Natural killer cell (primary cell): ENCODE data around the gene EIF3K. TPM values are rescaled to one million over a fixed set of nuclear protein-coding genes. Genes with fewer than 3 reads are reported as not detected.
A peak's percentile ranks its signal among the peaks of the same experiment; 100 is the strongest.

Experiments used
- ATAC-seq, 3 donors: fragments of 150-1000 bp in 2 of 3; fragments of 200-7000 bp in 1 of 3; cut with Tn5 transposase; 1 replicate in 1 of 3; 2 replicates in 2 of 3; pipeline ENCODE4 v1.10.0; 2021; ENCODE audit warnings: mild to moderate bottlenecking in 2 of 3, moderate library complexity in 2 of 3
- DNase-seq, 2 donors: peaks; one replicate each; pipeline versions ENCODE4 v3.0.0 to v3.0.0-alpha.2; 2013 to 2021; ENCODE audit warnings: mixed read lengths in 1 of 2
- H3K27ac ChIP-seq: one replicate; pipeline ENCODE4 v1.5.1; 2013; ENCODE audit warnings: mild to moderate bottlenecking, low read length
- H3K27me3 ChIP-seq: one replicate; pipeline ENCODE4 v1.6.1; 2013; ENCODE audit warnings: low read length; ENCODE audit not compliant: control insufficient read depth, insufficient read depth
- H3K36me3 ChIP-seq: one replicate; pipeline ENCODE4 v1.6.1; 2013; ENCODE audit warnings: low read length; ENCODE audit not compliant: control insufficient read depth, insufficient read depth
- H3K4me1 ChIP-seq: one replicate; pipeline ENCODE4 v1.6.1; 2013; ENCODE audit warnings: low read length; ENCODE audit not compliant: control insufficient read depth, insufficient read depth
- H3K4me3 ChIP-seq: one replicate; pipeline ENCODE4 v1.5.1; 2013; ENCODE audit warnings: low read length
- H3K9me3 ChIP-seq: one replicate; pipeline ENCODE4 v1.6.1; 2013; ENCODE audit warnings: low read length; ENCODE audit not compliant: control insufficient read depth, insufficient read depth
- H3K27ac Mint-ChIP-seq, 2 donors: one replicate each; pipeline ENCODE4 v1.8.0; 2022; ENCODE audit warnings: mild to moderate bottlenecking in 2 of 2, mixed read lengths in 2 of 2, moderate library complexity in 1 of 2
- H3K27me3 Mint-ChIP-seq, 2 donors: one replicate each; pipeline ENCODE4 v1.8.0; 2022; ENCODE audit warnings: low read depth in 2 of 2, mixed read lengths in 2 of 2
- H3K36me3 Mint-ChIP-seq: one replicate; pipeline ENCODE4 v1.8.0; 2022; ENCODE audit warnings: mixed read lengths
- H3K4me1 Mint-ChIP-seq, 2 donors: one replicate each; pipeline ENCODE4 v1.8.0; 2022; ENCODE audit warnings: mixed read lengths in 2 of 2
- H3K4me3 Mint-ChIP-seq: one replicate; pipeline ENCODE4 v1.8.0; 2022; ENCODE audit warnings: mild to moderate bottlenecking, moderate library complexity, mixed read lengths
- H3K9me3 Mint-ChIP-seq, 2 donors: one replicate each; pipeline ENCODE4 v1.8.0; 2022; ENCODE audit warnings: mixed read lengths in 2 of 2
- WGBS: methylation state at CpG from one replicate; pipeline ENCODE4 v1.1.7; 2013; ENCODE audit warnings: missing lambda C conversion rate; ENCODE audit not compliant: insufficient coverage; 5-methylcytosine and 5-hydroxymethylcytosine counted together
- intact Hi-C: fragments of 100-400 bp; cut with micrococcal nuclease; formaldehyde crosslinking; loops from one replicate; pipeline ENCODE4 v1.14.2; 2022
- total RNA-seq, 4 donors: library from RNA; stranded (reverse); fragments of 120-200 nt in 1 of 4; gene quantifications; one replicate each; pipeline versions ENCODE4 v1.2.3 to v1.2.4, GENCODE V29; 2013 to 2022
- TF ChIP-seq, protein P1 (sequence below): fragments of 200-600 bp; IDR thresholded peaks from one replicate; pipeline ENCODE4 v1.8.0; 2022; ENCODE audit warnings: antibody characterized with exemption

Gene EIF3K
- total RNA-seq, 3 donors from 2014 or later (not counting 1 experiment from before 2014, with no cell fraction given), result 232 to 262 (median 238) TPM

DNA sequence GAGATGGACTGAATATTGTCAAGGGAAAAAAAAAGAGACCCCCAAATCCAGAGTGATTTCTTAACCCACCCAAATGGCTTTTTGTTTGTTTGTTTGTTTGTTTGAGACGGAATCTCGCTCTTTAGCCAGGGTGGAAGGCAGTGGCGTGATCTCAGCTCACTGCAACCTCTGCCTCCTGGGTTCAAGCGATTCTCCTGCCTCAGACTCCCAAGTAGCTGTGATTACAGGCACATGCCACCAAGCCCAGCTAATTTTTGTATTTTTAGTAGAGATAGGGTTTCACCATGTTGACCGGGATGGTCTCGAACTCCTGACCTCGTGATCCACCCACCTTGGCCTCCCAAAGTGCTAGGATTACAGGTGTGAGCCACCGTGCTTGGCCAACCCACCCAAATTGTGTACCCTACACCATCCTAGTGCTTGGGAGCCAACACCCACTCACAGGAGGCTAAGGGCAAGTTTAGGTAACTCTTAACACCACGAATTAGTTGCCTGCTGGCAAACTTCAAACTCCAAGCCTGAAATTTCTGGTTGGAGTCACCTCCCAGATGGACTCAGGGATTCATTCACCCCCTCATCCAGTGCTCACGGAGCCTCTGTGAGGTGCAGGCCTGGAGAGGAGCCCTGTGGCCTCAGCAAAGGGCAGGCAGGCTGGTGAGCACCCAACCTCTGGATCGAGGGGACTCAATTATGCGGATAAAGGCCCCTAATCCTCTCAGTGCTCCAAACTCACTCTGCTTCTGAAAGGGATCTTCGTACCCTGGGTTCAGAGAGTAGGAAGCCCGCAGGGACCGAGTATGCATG, 66.1 kb downstream of the EIF3K start:
- H3K27me3 Mint-ChIP-seq, result no peaks in the 10 kb centered on the region
- WGBS, result 93% methylated on average over 15 of the region's 15 CpGs
- H3K27ac Mint-ChIP-seq, result peak overlapping the region; percentile 98 to 100
- Histone ChIP-seq H3K4me3 (no peak overlapping the region), H3K36me3 (peaks cover 2% of the 10 kb centered on the region), H3K27me3 (no peaks in the 10 kb centered on the region), H3K27ac (peak overlapping the region; percentile 96), H3K9me3 (no peaks in the 10 kb centered on the region), H3K4me1 (peaks cover 88% of the 10 kb centered on the region)
- peak overlapping the region; percentile 72 for H3K4me3 Mint-ChIP-seq
- no peaks in the 10 kb centered on the region for H3K36me3 Mint-ChIP-seq
- TF ChIP-seq, protein P1, sequence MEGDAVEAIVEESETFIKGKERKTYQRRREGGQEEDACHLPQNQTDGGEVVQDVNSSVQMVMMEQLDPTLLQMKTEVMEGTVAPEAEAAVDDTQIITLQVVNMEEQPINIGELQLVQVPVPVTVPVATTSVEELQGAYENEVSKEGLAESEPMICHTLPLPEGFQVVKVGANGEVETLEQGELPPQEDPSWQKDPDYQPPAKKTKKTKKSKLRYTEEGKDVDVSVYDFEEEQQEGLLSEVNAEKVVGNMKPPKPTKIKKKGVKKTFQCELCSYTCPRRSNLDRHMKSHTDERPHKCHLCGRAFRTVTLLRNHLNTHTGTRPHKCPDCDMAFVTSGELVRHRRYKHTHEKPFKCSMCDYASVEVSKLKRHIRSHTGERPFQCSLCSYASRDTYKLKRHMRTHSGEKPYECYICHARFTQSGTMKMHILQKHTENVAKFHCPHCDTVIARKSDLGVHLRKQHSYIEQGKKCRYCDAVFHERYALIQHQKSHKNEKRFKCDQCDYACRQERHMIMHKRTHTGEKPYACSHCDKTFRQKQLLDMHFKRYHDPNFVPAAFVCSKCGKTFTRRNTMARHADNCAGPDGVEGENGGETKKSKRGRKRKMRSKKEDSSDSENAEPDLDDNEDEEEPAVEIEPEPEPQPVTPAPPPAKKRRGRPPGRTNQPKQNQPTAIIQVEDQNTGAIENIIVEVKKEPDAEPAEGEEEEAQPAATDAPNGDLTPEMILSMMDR, result no peak
- no peak for ATAC-seq
- no peaks in the 10 kb centered on the region for H3K9me3 Mint-ChIP-seq
- DNase-seq, result no peak
- intact Hi-C loops, result loop anchor here (5.0 kb wide), 1 partner anchor 38 kb away; the partner anchor contains the start of gene ACTN4
- peaks cover 76 to 79% of the 10 kb centered on the region in 2 donors for H3K4me1 Mint-ChIP-seq

DNA sequence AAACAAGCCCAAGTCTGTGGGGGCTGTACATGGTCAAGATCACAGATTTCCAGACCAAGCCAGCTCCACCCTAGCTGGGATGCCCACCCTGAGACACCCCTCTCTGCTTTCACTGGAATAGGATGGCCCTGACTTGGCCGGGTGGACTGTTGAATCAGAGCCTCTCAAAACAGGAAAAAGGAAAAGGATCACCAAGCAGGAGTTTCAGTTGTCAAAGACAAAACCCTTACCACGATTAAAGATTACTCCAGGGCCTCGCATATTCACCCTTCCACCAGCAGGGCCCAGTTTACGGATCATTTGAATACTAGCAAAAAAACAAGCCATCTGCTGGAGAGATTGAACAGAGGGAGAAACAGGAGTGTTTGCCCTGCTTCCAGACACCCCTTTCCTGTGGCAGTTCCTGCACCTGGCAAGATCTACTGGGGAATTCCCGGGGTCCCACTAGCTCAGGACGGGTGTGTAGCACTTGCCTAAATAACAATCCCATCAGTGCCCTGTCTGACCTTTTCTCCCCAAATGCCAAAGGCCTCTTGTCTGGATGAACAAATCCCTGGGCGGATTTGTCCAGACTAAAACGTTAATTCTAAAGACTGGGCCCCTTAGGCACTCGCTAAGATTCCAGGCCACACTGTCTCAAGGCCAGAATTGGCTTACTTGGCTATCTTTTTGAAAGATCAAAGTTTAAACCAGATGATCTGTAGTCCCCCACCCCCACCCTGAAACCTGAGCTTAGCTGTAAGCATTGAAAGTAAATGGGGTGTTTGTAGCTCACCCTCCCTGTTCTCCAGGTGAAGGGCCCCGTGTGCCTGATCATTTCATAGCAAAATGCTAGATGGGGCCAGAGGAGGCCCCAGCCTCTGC, 66.9 kb downstream of the EIF3K start:
- 38% methylated on average over 10 of the region's 10 CpGs for WGBS
- Mint-ChIP-seq H3K36me3 (no peaks in the 10 kb centered on the region), H3K4me1 (peaks cover 74 to 80% of the 10 kb centered on the region in 2 donors), H3K9me3 (no peaks in the 10 kb centered on the region), H3K27ac (peak overlapping the region; percentile 98 to 100), H3K27me3 (no peaks in the 10 kb centered on the region), H3K4me3 (peak overlapping the region; percentile 72)
- ATAC-seq, result peak in 1 of 3 donors; percentile 1
- Histone ChIP-seq H3K27ac (peak overlapping the region; percentile 96), H3K4me3 (no peak overlapping the region), H3K4me1 (peaks cover 88% of the 10 kb centered on the region), H3K27me3 (no peaks in the 10 kb centered on the region), H3K9me3 (no peaks in the 10 kb centered on the region), H3K36me3 (peaks cover 7% of the 10 kb centered on the region)
- peak in 1 of 2 donors; percentile 51 for DNase-seq
- TF ChIP-seq, protein P1, result no peak
- intact Hi-C loops, result no loop called here

DNA sequence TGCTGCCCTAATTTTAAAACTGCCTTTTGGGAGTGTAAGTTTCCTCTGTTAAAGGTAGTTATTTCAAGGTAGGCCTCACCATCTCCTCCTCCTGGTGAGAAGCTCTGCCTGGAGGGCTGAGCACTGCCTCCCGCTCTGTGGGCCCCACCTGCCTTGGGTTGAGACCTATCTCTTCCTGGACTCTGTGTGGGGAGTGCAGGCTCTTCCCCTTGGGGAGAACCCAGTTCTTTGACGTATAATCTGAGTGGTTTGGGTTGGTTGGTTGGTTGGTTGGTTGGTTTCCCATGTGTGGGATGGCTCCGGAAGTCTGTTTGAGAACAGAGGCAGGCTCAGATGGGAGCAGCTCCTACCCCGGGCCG, 67.5 kb downstream of the EIF3K start:
- 9% methylated on average over 5 of the region's 5 CpGs for WGBS
- H3K27ac Mint-ChIP-seq, result peak overlapping the region; percentile 98 to 100
- Histone ChIP-seq H3K4me1 (peaks cover 88% of the 10 kb centered on the region), H3K27me3 (no peaks in the 10 kb centered on the region), H3K27ac (peak overlapping the region; percentile 96), H3K4me3 (no peak overlapping the region), H3K9me3 (no peaks in the 10 kb centered on the region), H3K36me3 (peaks cover 7% of the 10 kb centered on the region)
- H3K9me3 Mint-ChIP-seq, result no peaks in the 10 kb centered on the region
- peak in 1 of 2 donors; percentile 83 for DNase-seq
- H3K4me1 Mint-ChIP-seq, result peaks cover 74 to 79% of the 10 kb centered on the region in 2 donors
- peak; percentile 27 to 79 (median 78) for ATAC-seq
- TF ChIP-seq, protein P1, result no peak
- no peaks in the 10 kb centered on the region for H3K27me3 Mint-ChIP-seq
- intact Hi-C loops, result no loop called here
- H3K36me3 Mint-ChIP-seq, result no peaks in the 10 kb centered on the region
- peak overlapping the region; percentile 72 for H3K4me3 Mint-ChIP-seq

Other genes starting within 250 kb of the EIF3K start
- gene PSMD8, start 244.6 kb upstream of the EIF3K start, total RNA-seq, result 100 to 1,000 TPM; 109 to 115 (median 109) TPM
- gene GGN, start 231.2 kb upstream of the EIF3K start, total RNA-seq, result not detected
- 1 to 10 TPM; 1.1 to 4.2 (median 1.3) TPM for gene SPRED3, start 230.5 kb upstream of the EIF3K start, total RNA-seq
- 10 to 100 TPM; 36.9 to 42.1 (median 41.6) TPM for gene FAM98C, start 216.1 kb upstream of the EIF3K start, total RNA-seq
- 1 to 10 TPM; 2.3 to 9.3 (median 5.7) TPM for gene RASGRP4, start 193.0 kb upstream of the EIF3K start, total RNA-seq
- gene RYR1, start 185.5 kb upstream of the EIF3K start, total RNA-seq, result 1 to 10 TPM in 1 of 3 donors, under 1 TPM in 2; 0.05 to 1.0 (median 0.65) TPM
- 100 to 1,000 TPM; 162 to 201 (median 163) TPM for gene MAP4K1, start 1.2 kb upstream of the EIF3K start, total RNA-seq
- 100 to 1,000 TPM; 443 to 595 (median 541) TPM for gene ACTN4, start 28.5 kb downstream of the EIF3K start, total RNA-seq
- gene CAPN12, start 125.3 kb downstream of the EIF3K start, total RNA-seq, result 10 to 100 TPM in 2 of 3 donors, 1 to 10 TPM in 1; 7.4 to 51.0 (median 26.7) TPM
- not detected for gene LGALS7, start 154.3 kb downstream of the EIF3K start, total RNA-seq
- not detected for gene LGALS7B, start 170.0 kb downstream of the EIF3K start, total RNA-seq
- 1 to 10 TPM; 4.2 to 4.8 (median 4.6) TPM for gene LGALS4, start 193.8 kb downstream of the EIF3K start, total RNA-seq
- 100 to 1,000 TPM; 114 to 145 (median 119) TPM for gene ECH1, start 212.6 kb downstream of the EIF3K start, total RNA-seq
- gene HNRNPL, start 230.8 kb downstream of the EIF3K start, total RNA-seq, result 100 to 1,000 TPM; 636 to 800 (median 702) TPM